GM23248 (cell line): ENCODE measurements around the gene CATSPERB.

Experiments
- EZH2 ChIP-seq: fragments of 200-600 bp; sonication (generic); IDR thresholded peaks from 2 replicates; pipeline ENCODE4 v1.6.1; 2018; ENCODE audit warnings: antibody characterized with exemption, mild to moderate bottlenecking; ENCODE audit not compliant: insufficient read depth, poor library complexity, severe bottlenecking
- EZH2phosphoT487 ChIP-seq: fragments of 200-600 bp; sonication (generic); IDR thresholded peaks from 2 replicates; pipeline ENCODE4 v1.6.1; 2018; ENCODE audit warnings: antibody characterized with exemption, moderate library complexity, mild to moderate bottlenecking, low read depth; ENCODE audit not compliant: insufficient read depth

DNA sequence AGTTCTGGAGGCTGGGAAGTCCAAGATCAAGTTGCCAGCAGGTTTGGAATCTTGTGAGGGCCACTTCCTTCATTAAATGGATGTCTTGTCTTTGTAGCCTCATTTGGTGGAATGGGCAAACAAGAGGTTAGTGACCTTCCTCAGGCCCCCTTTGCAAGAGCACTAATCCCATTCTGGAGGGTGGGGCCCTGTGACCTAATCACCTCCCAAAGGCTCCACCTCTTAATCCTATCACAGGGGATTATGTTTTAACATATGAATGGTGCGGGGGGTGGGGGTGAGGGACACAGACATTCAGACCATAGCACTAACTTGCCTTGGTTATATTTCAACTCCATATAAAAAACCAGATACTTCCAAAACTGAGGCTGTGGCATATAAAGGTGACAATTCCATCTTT is 161.9 kb downstream of the CATSPERB start:
- TF ChIP-seq EZH2 (no peak), EZH2phosphoT487 (no peak)
